K562 (cell line): ENCODE data around the gene TMEM150C. TPM values are rescaled to one million over a fixed set of nuclear protein-coding genes. Genes with fewer than 3 reads are reported as not detected.
"Not testable (repeated sequence)": the region's sequence is repeated elsewhere in the genome, so short reads cannot be mapped to it uniquely, and the experiment has no call there.

Source experiments
- ATAC-seq: fragments of 200-7000 bp; cut with Tn5 transposase; 3 replicates; pipeline ENCODE4 v1.9.1; 2020; ENCODE audit warnings: moderate library complexity
- BruUV-seq: library from RNA; stranded (reverse); fragments of 400-500 nt; replicated peaks from 2 replicates; lab custom pipeline; 2021; lab: Mats Ljungman, UMichigan
- CTCF ChIA-PET: fragments of 300-600 bp; formaldehyde crosslinking; extraction: SDS; loops from one replicate; lab custom pipeline; 2021; ENCODE audit warnings: low intra/inter-chr PET ratio; lab: Yijun Ruan, JAX
- POLR2A ChIA-PET: fragments of 300-600, 350-650 bp; sonication (Branson Sonifier 250); formaldehyde crosslinking; extraction: SDS; loops from one replicate; lab custom pipeline; 2021; ENCODE audit warnings: antibody characterized with exemption, inconsistent platforms; lab: Yijun Ruan, JAX
- DNase-seq, 4 experiments: peaks; one replicate each; pipeline versions ENCODE4 v3.0.0 to v3.0.0-alpha.2; 2011 to 2018; ENCODE audit warnings: low spot score in 3 of 4, mixed read lengths in 3 of 4; ENCODE audit errors: extremely low read depth in 1 of 4
- FAIRE-seq: peaks from 2 replicates; lab custom pipeline; 2011; peaks lifted over from hg19 to GRCh38; lab: Jason Lieb, UNC
- H2AFZ ChIP-seq: 2 replicates; pipeline ENCODE4 v1.6.0; 2011; ENCODE audit warnings: low read depth, low read length, control low read depth, inconsistent platforms
- H3K27ac ChIP-seq: fragments of 200-600 bp; 3 replicates; pipeline ENCODE4 v1.8.0; 2011; ENCODE audit warnings: low read depth, mild to moderate bottlenecking, control low read depth, inconsistent platforms, low read length, moderate library complexity, mixed read lengths; ENCODE audit errors: extremely low read depth
- H3K27me3 ChIP-seq, 2 experiments: fragments of 300-600 bp in 1 of 2; 2 replicates in 1 of 2; 3 replicates in 1 of 2; pipeline versions ENCODE4 v1.6.0 to v1.8.0; 2011; ENCODE audit warnings: inconsistent platforms in 2 of 2, low read length in 2 of 2, mild to moderate bottlenecking in 1 of 2, mixed read lengths in 1 of 2, moderate library complexity in 1 of 2; ENCODE audit not compliant: control insufficient read depth in 2 of 2, insufficient read depth in 2 of 2
- H3K36me3 ChIP-seq: fragments of 300-600 bp; 3 replicates; pipeline ENCODE4 v1.8.0; 2011; ENCODE audit warnings: mild to moderate bottlenecking, low read length, inconsistent platforms; ENCODE audit not compliant: control insufficient read depth, insufficient read depth
- H3K4me1 ChIP-seq, 2 experiments: fragments of 200-600 bp in 1 of 2; replicated peaks in 1 of 2; 2 replicates in 1 of 2; 3 replicates in 1 of 2; pipeline versions ENCODE4 v1.5.1 to v1.8.0; 2011; ENCODE audit warnings: inconsistent platforms in 2 of 2, low read length in 2 of 2, mild to moderate bottlenecking in 1 of 2, mixed read lengths in 1 of 2, moderate library complexity in 1 of 2; ENCODE audit not compliant: control insufficient read depth in 2 of 2, insufficient read depth in 2 of 2
- H3K4me2 ChIP-seq: 2 replicates; pipeline ENCODE4 v1.6.1; 2011; ENCODE audit warnings: low read length, control low read depth, inconsistent platforms, mixed read lengths; ENCODE audit not compliant: insufficient read depth
- H3K4me3 ChIP-seq: fragments of 200-600 bp; sonication (generic), shearing (Covaris generic); 2 replicates; pipeline ENCODE4 v1.5.1; 2016; ENCODE audit warnings: control low read depth, inconsistent platforms
- H3K79me2 ChIP-seq: fragments of 200-600 bp; 3 replicates; pipeline ENCODE4 v1.8.0; 2011; ENCODE audit warnings: low read length, inconsistent platforms; ENCODE audit not compliant: control insufficient read depth, insufficient read depth
- H3K9ac ChIP-seq, 2 experiments: 2 replicates each; pipeline versions ENCODE4 v1.6.0 to v1.6.1; 2011; ENCODE audit warnings: low read depth in 2 of 2, low read length in 2 of 2, control low read depth in 1 of 2, inconsistent platforms in 1 of 2, mild to moderate bottlenecking in 1 of 2, mixed read lengths in 1 of 2; ENCODE audit not compliant: insufficient read depth in 1 of 2
- H3K9me1 ChIP-seq: one replicate; pipeline ENCODE4 v1.6.0; 2011; ENCODE audit warnings: inconsistent platforms, mild to moderate bottlenecking, low read length, moderate library complexity; ENCODE audit not compliant: control insufficient read depth, insufficient read depth
- H3K9me3 ChIP-seq: replicated peaks from 2 replicates; pipeline ENCODE4 v1.5.1; 2011; ENCODE audit warnings: low read depth, low read length, inconsistent platforms; ENCODE audit not compliant: control insufficient read depth, insufficient read depth
- H4K20me1 ChIP-seq: replicated peaks from 2 replicates; pipeline ENCODE4 v1.6.1; 2011; ENCODE audit warnings: low read length, inconsistent platforms, mixed read lengths; ENCODE audit not compliant: control insufficient read depth, insufficient read depth
- YY1 ChIP-seq, 3 experiments: IDR thresholded peaks; 2 replicates each; pipeline ENCODE4 v1.6.1; 2011; ENCODE audit warnings: low read length in 2 of 3, mild to moderate bottlenecking in 2 of 3, moderate library complexity in 2 of 3, borderline replicate concordance in 1 of 3, control low read depth in 1 of 3, low read depth in 1 of 3; ENCODE audit not compliant: insufficient read depth in 3 of 3, insufficient replicate concordance in 2 of 3, control insufficient read depth in 1 of 3, insufficient read length in 1 of 3; ENCODE audit errors: extremely low read depth in 1 of 3
- ZNF551 ChIP-seq: fragments of 250-450 bp; sonication (Bioruptor Pico); IDR thresholded peaks from 2 replicates; pipeline ENCODE4 v1.5.0; 2021; ENCODE audit warnings: mild to moderate bottlenecking, moderate library complexity
- WGBS: fragments of 100-300 bp; shearing (Covaris generic); methylation state at CpG from one replicate; pipeline ENCODE4 v1.1.6; 2016; ENCODE audit warnings: low coverage, mixed read lengths; ENCODE audit not compliant: insufficient coverage; ENCODE audit errors: missing lambda C conversion rate; 5-methylcytosine and 5-hydroxymethylcytosine counted together
- in situ Hi-C: fragments of 300-500 bp; cut with MboI; formaldehyde crosslinking; loops from 4 replicates; pipeline ENCODE4 v1.15.0; 2018; ENCODE audit warnings: inconsistent platforms, mixed read lengths
- intact Hi-C: fragments of 100-400 bp; cut with micrococcal nuclease; formaldehyde crosslinking; loops from 2 replicates; pipeline ENCODE4 v1.14.2; 2022
- polyA plus RNA-seq, 8 experiments: library from polyadenylated mRNA; depleted of rRNA in 4 of 8; stranded (reverse) in 5 of 8; unstranded in 3 of 8; fragments of >200 nt; fragmentation: Nextera tagmentation in 2 of 8; fragmentation: Illumina TruSeq in 1 of 8; extraction: Ambion mirVana in 2 of 8; extraction: Trizol in 1 of 8; gene quantifications; 2 replicates each; pipeline versions ENCODE4 v1.2.1 to v1.2.3, GENCODE V29; 2011 to 2014; ENCODE audit warnings: inconsistent platforms in 1 of 8, missing spikeins in 1 of 8
- total RNA-seq, 7 experiments: library from RNA; depleted of rRNA in 6 of 7; stranded (reverse); fragments of >200 nt in 6 of 7; fragmentation: Illumina TruSeq in 2 of 7; extraction: Trizol in 2 of 7; gene quantifications; 2 replicates each; pipeline versions ENCODE4 v1.2.1 to v1.2.3, GENCODE V29; 2011 to 2021; ENCODE audit warnings: low replicate concordance in 1 of 7

Gene TMEM150C
- total and polyA plus RNA-seq, 9 of the 15 experiments (the other 6 are each of a cell fraction or from before 2014, with no cell fraction given): 0.07 TPM; not detected in 8

DNA sequence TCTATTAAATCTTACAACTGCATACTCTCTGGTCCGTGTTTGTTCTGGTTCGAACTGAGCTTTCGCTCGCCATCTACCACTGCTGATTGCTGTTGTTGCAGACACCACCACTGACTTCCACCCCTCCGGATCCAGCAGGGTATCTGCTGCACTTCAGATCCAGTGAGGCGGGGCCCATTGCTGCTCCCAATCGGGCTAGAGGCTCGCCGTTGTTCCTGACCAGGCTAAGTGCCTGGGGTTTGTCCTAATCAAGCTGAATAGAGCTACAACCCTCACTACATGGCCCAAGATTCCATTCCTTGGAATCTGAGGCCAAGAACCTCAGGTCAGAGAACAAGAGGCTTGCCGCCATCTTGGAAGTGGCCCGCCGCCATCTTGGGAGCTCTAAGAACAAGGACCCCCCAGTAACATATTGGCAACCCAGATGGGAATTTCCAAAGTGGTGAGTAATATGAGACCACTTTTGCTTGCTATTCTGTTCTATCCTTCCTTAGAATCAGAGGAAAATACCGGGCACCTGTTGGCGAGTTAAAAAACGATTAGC is 88.1 kb downstream of the TMEM150C start:
- H3K4me3 ChIP-seq: no peak overlapping the region
- no peak overlapping the region for H3K27ac ChIP-seq
- no peak overlapping the region for H2AFZ ChIP-seq
- 60% methylated on average over 15 of the region's 15 CpGs for WGBS
- BruUV-seq: no TSS peak
- H3K4me2 ChIP-seq: no peak overlapping the region
- H3K4me1 ChIP-seq: no peaks in the 10 kb centered on the region; a peak in 1 of 5 replicates
- FAIRE-seq: no peak
- no peak for ATAC-seq
- no peaks in the 10 kb centered on the region for H3K79me2 ChIP-seq
- CTCF ChIA-PET: no interaction called here
- H4K20me1 ChIP-seq: no peaks in the 10 kb centered on the region
- no peaks in the 10 kb centered on the region for H3K9me1 ChIP-seq
- no peaks in the 10 kb centered on the region for H3K36me3 ChIP-seq
- DNase-seq: no peak
- intact Hi-C loops: no loop called here
- POLR2A ChIA-PET: interaction anchor here (1.0 to 1.6 kb wide), 2 partner anchors 17 to 22 kb away, joined by 3 to 5 read pairs; no protein-coding TSS in a partner anchor
- in situ Hi-C loops: no loop called here
- no peaks in the 10 kb centered on the region for H3K9me3 ChIP-seq
- TF ChIP-seq YY1 (IDR thresholded peaks at IDR 0.05; ENCODE audit: borderline replicate concordance in 1 of 3, control insufficient read depth in 1 of 3, extremely low read depth in 1 of 3, insufficient read depth in 3 of 3, insufficient read length in 1 of 3, insufficient replicate concordance in 2 of 3, low read depth in 1 of 3, low read length in 2 of 3): peak in 1 of 3 experiments; percentile 30
- no peak for TF ChIP-seq ZNF551 (CRISPR knock-in tag)
- TF ChIP-seq, all 486 proteins: peak for 1
- H3K9ac ChIP-seq: no peak overlapping the region
- H3K27me3 ChIP-seq: no peaks in the 10 kb centered on the region; a peak in 2 of 5 replicates

DNA sequence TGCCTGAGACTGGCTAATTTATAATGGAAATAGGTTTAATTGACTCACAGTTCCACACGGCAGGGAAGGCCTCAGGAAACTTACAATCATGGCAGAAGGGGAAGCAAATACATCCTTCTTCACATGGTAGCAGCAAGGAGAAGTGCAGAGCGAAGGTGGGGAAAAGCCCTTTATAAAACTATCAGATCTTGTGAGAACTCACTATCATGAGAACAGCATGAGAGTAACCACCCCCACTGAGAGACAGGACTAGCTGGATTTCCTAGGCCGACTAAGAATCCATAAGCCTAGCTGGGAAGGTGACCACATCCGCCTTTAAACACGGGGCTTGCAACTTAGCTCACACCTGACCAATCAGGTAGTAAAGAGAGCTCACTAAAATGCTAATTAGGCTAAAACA is 88.7 kb downstream of the TMEM150C start:
- H3K9me1 ChIP-seq, H3K79me2 ChIP-seq, H3K36me3 ChIP-seq, H3K4me3 ChIP-seq, FAIRE-seq, H3K9me3 ChIP-seq, intact Hi-C loops, H3K27me3 ChIP-seq, H3K4me1 ChIP-seq, ATAC-seq, BruUV-seq, H3K4me2 ChIP-seq, H3K9ac ChIP-seq, H3K27ac ChIP-seq, DNase-seq, H4K20me1 ChIP-seq, H2AFZ ChIP-seq, in situ Hi-C loops: not testable (repeated sequence)
- POLR2A ChIA-PET: interaction anchor here (1.0 to 1.6 kb wide), 2 partner anchors 17 to 22 kb away, joined by 3 to 5 read pairs; no protein-coding TSS in a partner anchor
- CTCF ChIA-PET: interaction anchor here (0.6 kb wide), 1 partner anchor 16 kb away, joined by 3 read pairs; no protein-coding TSS in a partner anchor
- WGBS: 19% methylated on average over 3 of the region's 5 CpGs
